ENCODE measurements around the gene KCNAB2. TPM values are rescaled to one million over a fixed set of nuclear protein-coding genes. Genes with fewer than 3 reads are reported as not detected.

Gene KCNAB2
- total RNA-seq, 1 experiment from 2014 or later, result 10.3 TPM

DNA sequence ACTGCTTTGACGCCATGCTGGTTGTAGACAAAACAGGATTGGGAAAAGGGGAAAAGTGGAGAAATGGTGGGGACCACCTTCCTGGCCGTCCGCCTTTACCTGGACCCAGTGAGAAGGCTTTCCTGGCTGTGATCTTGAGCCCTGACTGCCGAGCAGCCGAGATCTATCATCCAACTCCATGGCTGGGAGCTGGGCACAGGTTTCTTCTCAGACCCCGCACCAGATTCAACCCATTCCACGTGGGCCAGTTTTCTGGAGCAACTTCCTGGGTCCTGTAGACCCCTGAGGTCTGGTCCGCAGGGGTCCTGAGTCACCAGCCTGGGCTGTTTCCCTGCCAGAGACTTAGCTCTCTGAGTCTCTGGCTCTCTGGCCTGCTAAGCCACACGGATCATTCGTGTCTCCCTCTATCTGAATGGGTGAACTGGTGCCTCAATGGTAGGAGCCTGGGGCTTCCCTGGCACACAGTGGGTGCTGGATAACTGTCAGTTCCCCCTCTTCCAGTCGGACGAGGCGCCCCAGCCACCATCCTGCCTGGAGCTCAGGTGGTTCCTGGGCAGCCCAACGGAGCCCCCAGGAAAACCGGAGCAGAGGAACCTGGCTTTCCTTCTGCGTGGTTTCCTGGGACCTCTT, 48.9 kb upstream of the KCNAB2 start (continued):
- TF ChIP-seq NFE2L1 (CRISPR knock-in tag; IDR thresholded peaks at IDR 0.05) (no peak), TP53 (CRISPR knock-in tag; IDR thresholded peaks at IDR 0.05) (no peak), ZNF317 (CRISPR knock-in tag; IDR thresholded peaks at IDR 0.05; ENCODE audit: borderline replicate concordance, low read depth) (no peak), SP1 (CRISPR knock-in tag; conservative IDR thresholded peaks at IDR 0.05) (no peak), ZNF423 (CRISPR knock-in tag; IDR thresholded peaks at IDR 0.05) (no peak), NR2C2 (CRISPR knock-in tag; IDR thresholded peaks at IDR 0.05) (no peak)
- TF ChIP-seq, protein P1, sequence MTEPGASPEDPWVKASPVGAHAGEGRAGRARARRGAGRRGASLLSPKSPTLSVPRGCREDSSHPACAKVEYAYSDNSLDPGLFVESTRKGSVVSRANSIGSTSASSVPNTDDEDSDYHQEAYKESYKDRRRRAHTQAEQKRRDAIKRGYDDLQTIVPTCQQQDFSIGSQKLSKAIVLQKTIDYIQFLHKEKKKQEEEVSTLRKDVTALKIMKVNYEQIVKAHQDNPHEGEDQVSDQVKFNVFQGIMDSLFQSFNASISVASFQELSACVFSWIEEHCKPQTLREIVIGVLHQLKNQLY (CRISPR knock-in tag; IDR thresholded peaks at IDR 0.05), result no peak
- TF ChIP-seq, protein P2, sequence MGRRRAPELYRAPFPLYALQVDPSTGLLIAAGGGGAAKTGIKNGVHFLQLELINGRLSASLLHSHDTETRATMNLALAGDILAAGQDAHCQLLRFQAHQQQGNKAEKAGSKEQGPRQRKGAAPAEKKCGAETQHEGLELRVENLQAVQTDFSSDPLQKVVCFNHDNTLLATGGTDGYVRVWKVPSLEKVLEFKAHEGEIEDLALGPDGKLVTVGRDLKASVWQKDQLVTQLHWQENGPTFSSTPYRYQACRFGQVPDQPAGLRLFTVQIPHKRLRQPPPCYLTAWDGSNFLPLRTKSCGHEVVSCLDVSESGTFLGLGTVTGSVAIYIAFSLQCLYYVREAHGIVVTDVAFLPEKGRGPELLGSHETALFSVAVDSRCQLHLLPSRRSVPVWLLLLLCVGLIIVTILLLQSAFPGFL (CRISPR knock-in tag; IDR thresholded peaks at IDR 0.05; ENCODE audit: borderline replicate concordance), result no peak

DNA sequence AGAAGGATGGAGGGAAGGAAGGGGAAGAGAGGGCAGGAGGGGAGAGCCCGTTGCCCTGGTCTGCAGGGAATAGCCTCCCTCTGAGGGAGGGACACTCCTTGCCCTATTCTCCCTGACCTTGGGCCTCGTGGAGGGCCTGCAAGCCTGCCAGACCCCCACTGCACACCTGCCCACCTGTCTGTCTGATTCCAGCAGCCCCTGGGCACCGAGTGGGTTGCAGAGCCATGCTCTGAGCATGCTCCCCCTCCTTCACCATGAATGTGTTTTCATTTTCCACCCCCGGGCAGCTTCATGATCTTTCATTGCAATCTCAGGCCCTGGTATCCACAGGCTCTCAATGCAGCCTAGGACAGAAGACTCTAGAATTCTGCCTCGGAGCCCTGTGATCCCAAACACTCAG, 48.4 kb upstream of the KCNAB2 start:
- no peak for ATAC-seq
- CTCF ChIA-PET, result no interaction called here
- POLR2A ChIA-PET, result no interaction called here

DNA sequence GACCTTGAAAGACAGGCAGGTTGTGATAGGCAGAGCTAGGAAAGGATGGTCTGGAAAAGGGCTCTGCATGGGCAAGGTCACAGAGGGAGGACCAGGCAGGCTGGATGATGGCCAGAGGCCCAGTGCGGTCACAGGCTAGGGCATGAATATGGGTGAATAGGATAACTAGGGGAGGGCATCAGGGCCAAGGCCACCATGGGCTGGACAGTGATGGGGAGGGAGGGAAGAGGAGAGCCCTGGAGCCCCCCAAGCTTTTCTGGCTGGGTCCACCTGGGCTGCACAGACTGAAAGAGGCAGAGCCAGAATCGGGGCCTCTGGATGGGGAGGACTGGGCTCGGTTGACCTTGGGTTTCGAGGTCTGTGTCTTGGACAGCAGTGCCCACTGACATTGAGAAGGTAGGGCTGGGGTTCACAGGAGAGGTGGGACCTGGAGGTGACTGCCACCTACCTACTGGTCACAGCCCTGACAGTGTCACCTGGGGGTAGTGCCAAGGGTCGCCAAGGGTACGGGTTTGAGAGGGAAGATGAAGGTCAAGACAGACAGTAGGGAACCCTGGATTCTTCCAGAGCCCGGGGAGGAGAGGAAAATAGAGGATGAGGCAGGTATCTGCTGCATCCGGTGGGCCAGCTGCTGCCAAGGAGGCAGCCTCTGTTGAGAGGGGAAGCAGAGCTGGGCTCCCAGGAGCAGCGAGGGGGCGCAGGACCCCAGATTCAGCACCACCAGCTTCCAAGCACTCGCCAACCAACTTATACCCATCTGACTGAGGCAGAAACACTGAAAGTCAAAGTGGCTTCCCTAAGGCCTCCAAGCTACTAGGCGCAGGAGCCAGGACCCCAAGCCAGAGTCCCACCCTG, 47.4 kb upstream of the KCNAB2 start:
- Mint-ChIP-seq H3K9me3 (no peaks in the 10 kb centered on the region), H3K4me3 (no peak overlapping the region), H3K27me3 (ENCODE audit: low read depth) (peaks cover 26% of the 10 kb centered on the region), H3K27ac (no peak overlapping the region), H3K36me3 (no peaks in the 10 kb centered on the region), H3K4me1 (peaks cover 13% of the 10 kb centered on the region)
- CTCF ChIA-PET, result interaction anchor here (0.8 kb wide), 1 partner anchor 36 kb away, joined by 3 read pairs; no protein-coding TSS in a partner anchor
- POLR2A ChIA-PET, result no interaction called here
- TF ChIP-seq, protein P3, sequence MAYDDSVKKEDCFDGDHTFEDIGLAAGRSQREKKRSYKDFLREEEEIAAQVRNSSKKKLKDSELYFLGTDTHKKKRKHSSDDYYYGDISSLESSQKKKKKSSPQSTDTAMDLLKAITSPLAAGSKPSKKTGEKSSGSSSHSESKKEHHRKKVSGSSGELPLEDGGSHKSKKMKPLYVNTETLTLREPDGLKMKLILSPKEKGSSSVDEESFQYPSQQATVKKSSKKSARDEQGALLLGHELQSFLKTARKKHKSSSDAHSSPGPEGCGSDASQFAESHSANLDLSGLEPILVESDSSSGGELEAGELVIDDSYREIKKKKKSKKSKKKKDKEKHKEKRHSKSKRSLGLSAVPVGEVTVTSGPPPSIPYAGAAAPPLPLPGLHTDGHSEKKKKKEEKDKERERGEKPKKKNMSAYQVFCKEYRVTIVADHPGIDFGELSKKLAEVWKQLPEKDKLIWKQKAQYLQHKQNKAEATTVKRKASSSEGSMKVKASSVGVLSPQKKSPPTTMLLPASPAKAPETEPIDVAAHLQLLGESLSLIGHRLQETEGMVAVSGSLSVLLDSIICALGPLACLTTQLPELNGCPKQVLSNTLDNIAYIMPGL (CRISPR knock-in tag; IDR thresholded peaks at IDR 0.05), result no peak
- DNase-seq (ENCODE audit: low spot score) (peak; percentile 5), ATAC-seq (no peak)

More for the DNA sequence above, 48.4 kb upstream of the KCNAB2 start:
- H3K9me3 Mint-ChIP-seq, result no peaks in the 10 kb centered on the region
- no peaks in the 10 kb centered on the region for H3K36me3 Mint-ChIP-seq
- TF ChIP-seq HMGA2 (CRISPR knock-in tag; IDR thresholded peaks at IDR 0.05) (no peak), CBFB (CRISPR knock-in tag; IDR thresholded peaks at IDR 0.05; ENCODE audit: low read depth) (no peak), TCF7 (CRISPR knock-in tag; IDR thresholded peaks at IDR 0.05; ENCODE audit: low read depth) (no peak), OVOL2 (CRISPR knock-in tag; IDR thresholded peaks at IDR 0.05; ENCODE audit: borderline replicate concordance) (no peak), ZNF263 (CRISPR knock-in tag; IDR thresholded peaks at IDR 0.05; ENCODE audit: low read depth) (no peak)
- TF ChIP-seq, protein P4, sequence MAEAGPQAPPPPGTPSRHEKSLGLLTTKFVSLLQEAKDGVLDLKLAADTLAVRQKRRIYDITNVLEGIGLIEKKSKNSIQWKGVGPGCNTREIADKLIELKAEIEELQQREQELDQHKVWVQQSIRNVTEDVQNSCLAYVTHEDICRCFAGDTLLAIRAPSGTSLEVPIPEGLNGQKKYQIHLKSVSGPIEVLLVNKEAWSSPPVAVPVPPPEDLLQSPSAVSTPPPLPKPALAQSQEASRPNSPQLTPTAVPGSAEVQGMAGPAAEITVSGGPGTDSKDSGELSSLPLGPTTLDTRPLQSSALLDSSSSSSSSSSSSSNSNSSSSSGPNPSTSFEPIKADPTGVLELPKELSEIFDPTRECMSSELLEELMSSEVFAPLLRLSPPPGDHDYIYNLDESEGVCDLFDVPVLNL (CRISPR knock-in tag; IDR thresholded peaks at IDR 0.05; ENCODE audit: borderline replicate concordance, low read depth), result no peak
- TF ChIP-seq, protein P5, sequence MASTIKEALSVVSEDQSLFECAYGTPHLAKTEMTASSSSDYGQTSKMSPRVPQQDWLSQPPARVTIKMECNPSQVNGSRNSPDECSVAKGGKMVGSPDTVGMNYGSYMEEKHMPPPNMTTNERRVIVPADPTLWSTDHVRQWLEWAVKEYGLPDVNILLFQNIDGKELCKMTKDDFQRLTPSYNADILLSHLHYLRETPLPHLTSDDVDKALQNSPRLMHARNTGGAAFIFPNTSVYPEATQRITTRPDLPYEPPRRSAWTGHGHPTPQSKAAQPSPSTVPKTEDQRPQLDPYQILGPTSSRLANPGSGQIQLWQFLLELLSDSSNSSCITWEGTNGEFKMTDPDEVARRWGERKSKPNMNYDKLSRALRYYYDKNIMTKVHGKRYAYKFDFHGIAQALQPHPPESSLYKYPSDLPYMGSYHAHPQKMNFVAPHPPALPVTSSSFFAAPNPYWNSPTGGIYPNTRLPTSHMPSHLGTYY (CRISPR knock-in tag; IDR thresholded peaks at IDR 0.05), result no peak
- H3K27ac Mint-ChIP-seq, result no peak overlapping the region
- H3K27me3 Mint-ChIP-seq (ENCODE audit: low read depth), result peaks cover 26% of the 10 kb centered on the region
- H3K4me3 Mint-ChIP-seq, result no peak overlapping the region
- peaks cover 12% of the 10 kb centered on the region for H3K4me1 Mint-ChIP-seq
- peak; percentile 0 for DNase-seq (ENCODE audit: low spot score)

All from WTC11 (cell line).